GM23338 (cell line): ENCODE measurements around the gene PTPRA. TPM values are rescaled to one million over a fixed set of nuclear protein-coding genes. Genes with fewer than 3 reads are reported as not detected.

Source experiments
- ATAC-seq: fragments of 200-7000 bp; cut with Tn5 transposase; 3 replicates; pipeline ENCODE4 v1.9.1; 2020
- DNase-seq: peaks from one replicate; pipeline ENCODE4 v3.0.0-alpha.2; 2015; ENCODE audit warnings: low spot score
- H2AFZ ChIP-seq: fragments of 200-600 bp; sonication (generic); 2 replicates; pipeline ENCODE4 v1.8.0; 2016; ENCODE audit warnings: antibody characterized with exemption, mild to moderate bottlenecking, moderate library complexity
- H3F3A ChIP-seq: fragments of 200-600 bp; sonication (generic); replicated peaks from 2 replicates; pipeline ENCODE4 v1.8.0; 2017; ENCODE audit warnings: antibody characterized with exemption, mixed run types, low read depth
- H3K27ac ChIP-seq: fragments of 200-600 bp; sonication (generic); 2 replicates; pipeline ENCODE4 v1.6.1; 2016; ENCODE audit warnings: low read depth
- H3K27me3 ChIP-seq: fragments of 200-600 bp; sonication (generic); 2 replicates; pipeline ENCODE4 v1.8.0; 2016; ENCODE audit warnings: mild to moderate bottlenecking, mixed run types, moderate library complexity; ENCODE audit not compliant: insufficient read depth
- H3K36me3 ChIP-seq: fragments of 200-600 bp; sonication (generic); 2 replicates; pipeline ENCODE4 v1.8.0; 2016; ENCODE audit warnings: mild to moderate bottlenecking; ENCODE audit not compliant: insufficient read depth
- H3K4me1 ChIP-seq: fragments of 200-600 bp; sonication (generic); 2 replicates; pipeline ENCODE4 v1.8.0; 2016; ENCODE audit warnings: mild to moderate bottlenecking, moderate library complexity; ENCODE audit not compliant: insufficient read depth
- H3K4me2 ChIP-seq: fragments of 200-600 bp; sonication (generic); 2 replicates; pipeline ENCODE4 v1.7.1; 2017; ENCODE audit warnings: mixed run types
- H3K4me3 ChIP-seq: fragments of 200-600 bp; sonication (generic); 2 replicates; pipeline ENCODE4 v1.6.1; 2016; ENCODE audit warnings: mixed run types
- H3K79me2 ChIP-seq: fragments of 200-600 bp; sonication (generic); replicated peaks from 2 replicates; pipeline ENCODE4 v1.8.0; 2017; ENCODE audit warnings: mild to moderate bottlenecking; ENCODE audit not compliant: insufficient read depth
- H3K9me2 ChIP-seq: fragments of 200-600 bp; sonication (generic); 2 replicates; pipeline ENCODE4 v1.8.0; 2017; ENCODE audit not compliant: insufficient read depth
- H4K20me1 ChIP-seq: fragments of 200-600 bp; sonication (generic); replicated peaks from 2 replicates; pipeline ENCODE4 v1.8.0; 2017; ENCODE audit warnings: mild to moderate bottlenecking; ENCODE audit not compliant: insufficient read depth
- H3K27ac Mint-ChIP-seq: 2 replicates; pipeline ENCODE4 v1.8.0; 2020; ENCODE audit warnings: inconsistent platforms, mild to moderate bottlenecking, moderate library complexity, mixed read lengths
- H3K27me3 Mint-ChIP-seq: 3 replicates; pipeline ENCODE4 v1.8.0; 2022; ENCODE audit warnings: low read depth, mild to moderate bottlenecking, moderate library complexity, mixed read lengths, inconsistent platforms; ENCODE audit not compliant: insufficient read depth, poor library complexity
- H3K36me3 Mint-ChIP-seq: 3 replicates; pipeline ENCODE4 v1.8.0; 2021; ENCODE audit warnings: low read depth, mild to moderate bottlenecking, inconsistent platforms, moderate library complexity, mixed read lengths
- H3K4me1 Mint-ChIP-seq: 3 replicates; pipeline ENCODE4 v1.8.0; 2020; ENCODE audit warnings: mild to moderate bottlenecking, inconsistent platforms, mixed read lengths
- H3K4me3 Mint-ChIP-seq: 3 replicates; pipeline ENCODE4 v1.8.0; 2021; ENCODE audit warnings: moderate library complexity, mild to moderate bottlenecking, inconsistent platforms, mixed read lengths
- H3K9me3 Mint-ChIP-seq: 3 replicates; pipeline ENCODE4 v1.8.0; 2020; ENCODE audit warnings: moderate library complexity, mild to moderate bottlenecking, inconsistent platforms, mixed read lengths
- CREB1 ChIP-seq: fragments of 250-450 bp; sonication (Bioruptor Pico); IDR thresholded peaks from 2 replicates; pipeline ENCODE4 v1.5.0; 2020; ENCODE audit warnings: low read depth, mild to moderate bottlenecking, moderate library complexity
- CTCF ChIP-seq, 2 experiments: fragments of 200-600 bp in 1 of 2; sonication (generic) in 1 of 2; conservative IDR thresholded peaks; 2 replicates each; pipeline versions ENCODE4 v1.5.1 to v1.6.1; 2016 to 2017; ENCODE audit warnings: antibody characterized with exemption in 2 of 2, low read depth in 2 of 2, mild to moderate bottlenecking in 2 of 2, moderate library complexity in 1 of 2
- ETS1 ChIP-seq: IDR thresholded peaks from 2 replicates; pipeline ENCODE4 v1.6.1; 2016; ENCODE audit warnings: antibody characterized with exemption
- EZH2phosphoT487 ChIP-seq: fragments of 200-600 bp; sonication (generic); IDR thresholded peaks from one replicate; pipeline ENCODE4 v1.8.1; 2018; ENCODE audit warnings: antibody characterized with exemption; ENCODE audit not compliant: unreplicated experiment
- JUNB ChIP-seq: IDR thresholded peaks from one replicate; pipeline ENCODE4 v1.6.1; 2016; ENCODE audit warnings: antibody characterized with exemption; ENCODE audit not compliant: unreplicated experiment
- REST ChIP-seq: IDR thresholded peaks from one replicate; pipeline ENCODE4 v1.6.1; 2018; ENCODE audit warnings: antibody characterized with exemption; ENCODE audit not compliant: unreplicated experiment
- ZNF114 ChIP-seq: fragments of 250-450 bp; sonication (Bioruptor Pico); IDR thresholded peaks from 2 replicates; pipeline ENCODE4 v1.5.0; 2020; ENCODE audit warnings: mild to moderate bottlenecking, moderate library complexity
- ZNF331 ChIP-seq: fragments of 250-450 bp; sonication (Bioruptor Pico); IDR thresholded peaks from 2 replicates; pipeline ENCODE4 v1.5.0; 2020; ENCODE audit warnings: low read depth, mild to moderate bottlenecking, moderate library complexity
- ZNF462 ChIP-seq: fragments of 250-450 bp; sonication (Bioruptor Pico); IDR thresholded peaks from 2 replicates; pipeline ENCODE4 v1.5.0; 2020; ENCODE audit warnings: mild to moderate bottlenecking, moderate library complexity
- polyA plus RNA-seq: library from polyadenylated mRNA; unstranded; fragments of >200 nt; fragmentation: Nextera tagmentation; extraction: Ambion mirVana; gene quantifications from 2 replicates; pipeline ENCODE4 v1.2.1, GENCODE V29; 2016
- total RNA-seq: library from RNA; depleted of rRNA; stranded (reverse); fragments of >200 nt; shearing (Covaris generic); gene quantifications from 2 replicates; pipeline ENCODE4 v1.2.3, GENCODE V29; 2014

PTPRA gene
- total and polyA plus RNA-seq, 2 experiments from 2014 or later, result 37.8 to 39.3 TPM

GRCh38 chr20:2871661-2872458 lies 1.4 kb upstream of the PTPRA start:
- Mint-ChIP-seq H3K36me3 (peaks cover 4% of the 10 kb centered on the region), H3K4me3 (peak overlapping the region; percentile 91), H3K27ac (no peak overlapping the region), H3K4me1 (peaks cover 31% of the 10 kb centered on the region), H3K27me3 (peaks cover 31% of the 10 kb centered on the region), H3K9me3 (no peaks in the 10 kb centered on the region)
- DNase-seq, result peak; percentile 13
- Histone ChIP-seq H3K4me3 (peak overlapping the region; percentile 91), H3K36me3 (no peaks in the 10 kb centered on the region), H3K27ac (no peak overlapping the region), H3K9me2 (no peaks in the 10 kb centered on the region), H3K4me1 (peaks cover 5% of the 10 kb centered on the region), H4K20me1 (peaks cover 13% of the 10 kb centered on the region), H3K27me3 (peaks cover 28% of the 10 kb centered on the region), H3K4me2 (peak overlapping the region; percentile 99), H2AFZ (peak overlapping the region; percentile 100), H3K79me2 (peaks cover 30% of the 10 kb centered on the region), H3F3A (0 out of 2 replicates have a peak, but pooled peaks cover 5% of the 10 kb centered on the region)
- ATAC-seq, result peak; percentile 33
- no peak for TF ChIP-seq ZNF462
- TF ChIP-seq EZH2phosphoT487, result no peak
- no peak for TF ChIP-seq CTCF (conservative IDR thresholded peaks at IDR 0.05; ENCODE audit: low read depth in 2 of 2)
- no peak for TF ChIP-seq CREB1 (CRISPR knock-in tag)
- TF ChIP-seq ETS1, result no peak
- no peak for TF ChIP-seq REST
- TF ChIP-seq JUNB, result no peak
- no peak for TF ChIP-seq ZNF114 (CRISPR knock-in tag)
- no peak for TF ChIP-seq ZNF331
